ENCODE data around the gene FKTN.
"Not testable (repeated sequence)": the region's sequence is repeated elsewhere in the genome, so short reads cannot be mapped to it uniquely, and the experiment has no call there.

Gene FKTN

DNA sequence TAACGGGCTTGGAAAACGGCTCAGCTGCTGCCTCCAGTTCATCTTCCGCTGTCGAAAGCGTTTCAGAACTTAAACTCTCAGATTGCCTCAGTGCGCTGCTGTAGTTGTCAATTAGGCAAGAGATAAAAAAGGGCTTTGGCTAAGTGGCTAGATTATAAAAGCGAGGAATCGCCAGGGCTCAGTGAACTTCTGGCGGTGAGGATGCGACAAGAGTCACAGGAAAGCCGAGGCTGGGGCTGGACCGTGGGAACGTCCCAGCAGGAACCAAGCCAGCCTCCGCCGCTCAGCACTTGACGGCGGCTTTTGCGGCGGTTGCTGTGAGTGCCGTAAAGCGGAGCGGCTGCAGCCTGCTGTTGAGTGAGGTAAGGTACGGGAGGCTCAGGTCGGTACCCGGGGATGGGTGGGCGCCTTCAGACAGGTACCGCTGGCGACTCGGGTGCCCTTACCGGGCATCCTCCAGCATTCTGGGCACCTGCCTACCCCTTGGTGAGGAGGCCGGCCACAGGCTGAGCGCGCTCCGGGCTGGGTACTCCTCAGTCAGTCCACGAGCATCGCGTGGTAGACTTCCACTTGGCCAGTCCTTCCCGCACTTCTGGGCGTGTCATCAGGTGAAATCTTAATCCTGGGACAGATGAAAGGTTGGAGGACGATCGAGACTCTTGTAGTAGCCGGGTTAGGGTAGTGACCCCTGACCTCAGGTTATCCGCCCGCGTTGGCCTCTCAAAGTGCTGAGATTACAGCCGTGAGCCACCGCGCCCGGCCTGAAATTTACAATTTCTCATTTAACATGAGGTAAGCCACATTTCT is at the start of gene FKTN:
FKTN (plus strand) TSS at position 328 of the 807 bp plus-strand sequence. CDS start 16,902 bp downstream, outside the sequence.
- peak; percentile 93 for DNase-seq

DNA sequence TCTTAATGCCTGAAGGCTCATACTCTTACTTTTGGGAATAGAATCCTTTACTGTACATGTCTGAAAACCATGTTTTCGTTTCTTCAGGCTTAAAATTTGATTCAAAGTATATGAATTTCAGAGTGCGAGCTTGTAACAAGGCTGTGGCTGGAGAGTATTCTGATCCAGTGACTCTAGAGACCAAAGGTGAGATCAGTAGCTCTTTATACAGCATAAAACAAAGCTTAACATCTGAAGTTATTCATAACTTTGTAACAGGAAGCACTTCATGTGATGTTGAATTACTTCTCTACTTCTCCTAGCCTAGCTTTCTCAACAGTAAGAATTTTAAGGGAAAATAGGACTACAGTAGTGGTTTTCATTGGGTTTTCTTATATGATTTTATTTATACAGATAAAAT is 49.4 kb upstream of the FKTN start:
- no peak for DNase-seq

- no peak for DNase-seq
Measured at GRCh38 chr9:105510024-105510423, 47.9 kb upstream of the FKTN start.

DNA sequence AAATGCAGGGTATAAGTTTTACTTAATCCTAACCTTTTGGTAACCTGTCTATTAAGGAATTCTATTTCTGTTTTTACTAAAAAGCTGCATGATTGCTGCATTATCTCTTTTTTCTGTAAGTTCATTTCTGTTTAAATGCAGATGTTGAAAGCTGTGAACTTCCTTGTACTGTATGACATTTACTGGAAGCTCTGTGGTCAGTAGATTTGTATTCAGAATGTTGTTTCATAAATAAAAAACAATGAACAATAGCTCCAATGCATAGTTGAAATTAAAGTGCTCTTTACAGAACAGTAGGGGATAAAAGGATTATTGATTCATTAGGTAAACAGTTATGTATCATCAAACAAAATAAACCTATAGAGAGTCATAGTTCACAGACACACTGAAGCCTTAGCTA is 46.5 kb upstream of the FKTN start:
- no peak for DNase-seq

- no peak for DNase-seq
Measured at GRCh38 chr9:105515811-105516413, 42.0 kb upstream of the FKTN start.

DNA sequence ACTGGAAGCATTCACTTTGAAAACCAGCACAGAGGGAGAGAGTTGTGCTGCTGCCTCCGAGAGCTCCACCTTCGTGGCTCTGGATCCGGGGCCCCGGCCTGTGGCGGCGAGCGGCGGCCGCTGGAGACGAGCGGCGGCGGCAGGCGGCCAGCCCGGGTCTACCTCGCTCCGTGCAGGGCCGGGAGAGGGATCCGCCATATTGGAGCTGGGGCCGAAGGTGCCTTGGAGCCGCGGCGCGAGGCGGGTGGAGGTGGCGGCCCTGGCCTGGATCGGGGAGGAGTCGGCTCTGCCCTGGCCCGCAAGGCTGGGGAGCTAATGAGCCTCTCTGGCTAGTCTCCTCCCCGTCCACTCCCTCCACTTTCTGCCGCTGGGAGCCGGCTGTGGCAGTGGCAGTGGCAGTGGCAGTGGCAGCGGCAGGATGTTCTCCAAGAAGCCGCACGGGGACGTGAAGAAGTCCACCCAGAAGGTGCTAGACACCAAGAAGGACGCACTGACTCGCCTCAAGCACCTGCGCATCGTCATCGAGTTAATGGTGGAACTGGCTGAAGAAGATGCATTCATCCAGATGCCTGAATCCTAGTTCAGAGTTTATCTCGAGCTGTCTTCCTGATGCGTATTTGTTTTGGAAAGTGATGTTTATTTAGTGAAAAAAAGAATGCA is 38.1 kb upstream of the FKTN start:
- DNase-seq: not testable (repeated sequence)

GRCh38 chr9:105520992-105521391 is 36.9 kb upstream of the FKTN start:
- DNase-seq: not testable (repeated sequence)

GRCh38 chr9:105522618-105523385 is 35.1 kb upstream of the FKTN start:
- DNase-seq: not testable (repeated sequence)

GRCh38 chr9:105531530-105531929 is 26.4 kb upstream of the FKTN start:
- DNase-seq: no peak

DNA sequence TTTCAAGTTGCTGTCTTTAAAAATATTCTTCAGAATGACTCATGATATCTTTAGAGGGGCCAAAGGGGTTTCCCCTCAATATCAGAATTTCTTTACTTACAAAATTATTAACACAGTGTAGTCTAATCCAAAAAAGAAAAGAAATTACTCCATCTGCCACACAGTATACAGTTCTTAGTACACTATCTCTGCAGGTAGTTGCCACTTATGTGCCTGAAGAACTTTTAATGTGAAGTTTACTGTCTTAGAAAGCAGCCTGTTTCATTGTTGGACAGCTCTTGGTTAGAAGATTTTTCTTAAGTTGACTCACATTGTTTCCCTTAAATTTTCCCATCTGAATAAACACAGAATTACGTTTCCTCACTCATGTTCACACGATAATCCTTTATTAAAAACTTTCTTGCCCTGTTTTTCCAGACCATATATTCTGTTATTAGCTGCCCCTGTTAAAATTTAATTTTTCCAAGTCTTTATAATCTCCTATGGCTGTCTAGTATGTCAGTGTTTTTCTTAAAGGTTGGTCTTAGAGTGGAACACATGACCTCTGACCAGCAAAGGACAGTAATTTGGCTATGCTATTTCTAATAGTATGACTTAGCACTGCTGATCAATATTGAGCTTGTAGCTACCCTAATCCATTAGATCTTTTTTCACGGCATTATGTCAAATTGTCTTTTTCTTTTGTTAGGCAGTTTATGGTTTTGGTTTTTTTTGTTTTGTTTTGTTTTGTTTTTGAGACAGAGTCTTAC is 21.8 kb upstream of the FKTN start:
- no peak for DNase-seq

GRCh38 chr9:105539452-105539851 is 18.5 kb upstream of the FKTN start:
- no peak for DNase-seq

DNA sequence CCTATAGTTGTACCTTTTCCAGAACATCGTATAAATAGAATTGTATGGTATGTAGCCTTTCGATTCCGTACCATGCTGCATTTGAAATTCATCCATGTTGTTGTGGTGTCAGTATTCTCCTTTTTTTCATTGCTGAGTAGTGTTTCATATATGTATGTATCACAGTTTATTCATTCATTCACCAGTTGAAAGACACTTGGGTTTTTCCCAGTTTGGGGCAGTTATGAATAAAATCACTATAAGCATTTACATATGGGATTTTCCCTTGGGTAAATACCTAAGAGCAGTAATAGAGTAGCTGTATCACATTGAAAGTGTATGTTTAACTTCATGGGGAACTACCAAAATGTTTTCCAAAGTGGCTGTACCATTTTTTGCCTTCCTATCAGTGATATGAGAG is 16.1 kb upstream of the FKTN start:
- no peak for DNase-seq

DNA sequence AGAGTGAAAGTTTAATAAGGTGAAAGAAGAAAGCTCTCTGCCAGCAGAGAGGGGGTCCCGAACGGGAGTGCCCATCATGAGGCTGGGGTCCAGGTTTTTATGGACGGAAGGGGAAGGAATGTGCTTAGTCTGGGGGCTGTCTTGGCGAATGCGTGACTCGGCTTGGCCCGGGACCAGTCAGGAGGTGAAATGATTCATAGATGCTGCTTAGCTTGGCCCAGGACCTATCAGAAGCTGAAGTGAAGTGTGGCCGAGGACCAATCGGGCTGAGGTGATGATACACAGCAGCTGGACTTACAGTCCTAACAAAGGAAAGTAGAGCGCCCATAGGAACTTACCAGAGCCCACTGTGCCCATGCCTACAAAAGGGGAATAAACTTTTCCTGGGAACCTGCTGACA is 3.9 kb upstream of the FKTN start:
- no peak for DNase-seq

DNA sequence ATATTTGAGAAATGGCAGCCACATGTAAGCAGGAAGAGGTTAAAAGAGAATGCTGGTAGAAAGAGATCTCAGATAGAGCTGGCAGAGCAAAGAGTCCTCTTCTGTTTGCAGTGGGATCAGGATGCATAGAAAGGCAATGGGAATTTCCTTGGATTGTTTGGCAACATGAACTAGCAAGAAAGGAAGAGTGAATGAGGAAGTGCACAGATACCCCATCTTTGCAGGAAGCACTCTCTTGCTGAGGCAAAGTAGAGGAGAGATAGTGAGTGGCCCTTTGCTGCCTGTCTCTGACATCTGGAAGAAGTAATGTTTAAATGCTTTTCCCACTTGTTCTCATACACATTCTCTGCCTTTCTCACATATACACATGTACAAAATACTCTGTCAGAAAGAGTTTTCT is 14.5 kb downstream of the FKTN start:
- DNase-seq: no peak

- not testable (repeated sequence) for DNase-seq
Measured at GRCh38 chr9:105579952-105580351, 22.0 kb downstream of the FKTN start.

DNA sequence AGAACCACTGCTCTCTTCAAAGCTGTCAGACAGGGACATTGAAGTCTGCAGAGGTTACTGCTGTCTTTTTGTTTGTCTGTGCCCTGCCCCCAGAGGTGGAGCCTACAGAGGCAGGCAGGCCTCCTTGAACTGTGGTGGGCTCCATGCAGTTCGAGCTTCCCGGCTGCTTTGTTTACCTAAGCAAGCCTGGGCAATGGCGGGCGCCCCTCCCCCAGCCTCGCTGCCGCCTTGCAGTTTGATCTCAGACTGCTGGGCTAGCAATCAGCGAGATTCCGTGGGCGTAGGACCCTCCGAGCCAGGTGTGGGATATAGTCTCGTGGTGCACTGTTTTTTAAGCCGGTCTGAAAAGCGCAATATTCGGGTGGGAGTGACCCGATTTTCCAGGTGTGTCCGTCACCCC is 23.6 kb downstream of the FKTN start:
- not testable (repeated sequence) for DNase-seq

GRCh38 chr9:105593145-105593544 is 35.2 kb downstream of the FKTN start:
- DNase-seq: no peak

GRCh38 chr9:105608721-105609598 is 51.0 kb downstream of the FKTN start:
- no peak for DNase-seq

- no peak for DNase-seq
Measured at GRCh38 chr9:105621001-105621400, 63.1 kb downstream of the FKTN start.

- no peak for DNase-seq
Measured at GRCh38 chr9:105625088-105625487, 67.2 kb downstream of the FKTN start.

GRCh38 chr9:105632807-105633206 is 74.9 kb downstream of the FKTN start:
- DNase-seq: no peak

Measured in femur (tissue), 1 donor.